Osteocyte (in vitro differentiated cells): ENCODE measurements around the gene MOB3B. TPM values are rescaled to one million over a fixed set of nuclear protein-coding genes. Genes with fewer than 3 reads are reported as not detected.
A peak's percentile ranks its signal among the peaks of the same experiment; 100 is the strongest.

ENCODE experiments used
- DNase-seq: peaks from one replicate; pipeline ENCODE4 v3.0.0; 2021; ENCODE audit warnings: mixed read lengths; ENCODE audit not compliant: unreplicated experiment; ENCODE audit errors: extremely low spot score
- H3K27ac Mint-ChIP-seq: one replicate; pipeline ENCODE4 v1.8.0; 2021; ENCODE audit warnings: mild to moderate bottlenecking, mixed read lengths; ENCODE audit not compliant: unreplicated experiment
- H3K27me3 Mint-ChIP-seq: one replicate; pipeline ENCODE4 v1.8.0; 2021; ENCODE audit warnings: mixed read lengths; ENCODE audit not compliant: unreplicated experiment
- H3K36me3 Mint-ChIP-seq: one replicate; pipeline ENCODE4 v1.8.0; 2021; ENCODE audit warnings: mixed read lengths; ENCODE audit not compliant: unreplicated experiment
- H3K4me1 Mint-ChIP-seq: one replicate; pipeline ENCODE4 v1.8.0; 2021; ENCODE audit warnings: mixed read lengths; ENCODE audit not compliant: unreplicated experiment
- H3K4me3 Mint-ChIP-seq: one replicate; pipeline ENCODE4 v1.8.0; 2021; ENCODE audit warnings: mild to moderate bottlenecking, moderate library complexity, mixed read lengths; ENCODE audit not compliant: unreplicated experiment
- H3K9me3 Mint-ChIP-seq: one replicate; pipeline ENCODE4 v1.8.0; 2021; ENCODE audit warnings: mixed read lengths; ENCODE audit not compliant: unreplicated experiment
- CTCF ChIP-seq: fragments of 200-600 bp; sonication (generic); IDR thresholded peaks from 2 replicates; pipeline ENCODE4 v1.5.0; 2021; ENCODE audit warnings: antibody characterized with exemption, mild to moderate bottlenecking, moderate library complexity
- total RNA-seq: library from RNA; stranded (reverse); gene quantifications from 2 replicates; pipeline ENCODE4 v1.2.1, GENCODE V29; 2021

MOB3B gene
- total RNA-seq, 1 donor from 2014 or later, result 7.6 TPM

- Mint-ChIP-seq H3K4me1 (peaks cover 18% of the 10 kb centered on the region), H3K27ac (no peak overlapping the region), H3K9me3 (no peaks in the 10 kb centered on the region), H3K27me3 (peaks cover 14% of the 10 kb centered on the region), H3K36me3 (no peaks in the 10 kb centered on the region), H3K4me3 (no peak overlapping the region)
- no peak for TF ChIP-seq CTCF
- DNase-seq, result no peak
Measured at GRCh38 chr9:27534131-27534530, 4.5 kb upstream of the MOB3B start.

GRCh38 chr9:27533311-27533710 is 3.7 kb upstream of the MOB3B start:
- no peaks in the 10 kb centered on the region for H3K9me3 Mint-ChIP-seq
- H3K36me3 Mint-ChIP-seq, result no peaks in the 10 kb centered on the region
- peaks cover 16% of the 10 kb centered on the region for H3K4me1 Mint-ChIP-seq
- DNase-seq, result no peak
- H3K4me3 Mint-ChIP-seq, result no peak overlapping the region
- no peak overlapping the region for H3K27ac Mint-ChIP-seq
- TF ChIP-seq CTCF, result no peak
- H3K27me3 Mint-ChIP-seq, result peaks cover 16% of the 10 kb centered on the region

GRCh38 chr9:27532046-27532445 is 2.4 kb upstream of the MOB3B start:
- TF ChIP-seq CTCF, result no peak
- Mint-ChIP-seq H3K36me3 (no peaks in the 10 kb centered on the region), H3K9me3 (no peaks in the 10 kb centered on the region), H3K27ac (no peak overlapping the region), H3K4me3 (no peak overlapping the region), H3K4me1 (peaks cover 22% of the 10 kb centered on the region), H3K27me3 (peaks cover 21% of the 10 kb centered on the region)
- DNase-seq, result no peak

- no peak for DNase-seq
- Mint-ChIP-seq H3K4me1 (peaks cover 20% of the 10 kb centered on the region), H3K27ac (no peak overlapping the region), H3K36me3 (no peaks in the 10 kb centered on the region), H3K9me3 (no peaks in the 10 kb centered on the region), H3K27me3 (peaks cover 29% of the 10 kb centered on the region), H3K4me3 (no peak overlapping the region)
- TF ChIP-seq CTCF, result no peak
Measured at GRCh38 chr9:27530915-27531755, 1.5 kb upstream of the MOB3B start.

GRCh38 chr9:27528886-27529315 is 713 bp downstream of the MOB3B start:
- no peaks in the 10 kb centered on the region for H3K9me3 Mint-ChIP-seq
- no peak for DNase-seq
- peaks cover 3% of the 10 kb centered on the region for H3K36me3 Mint-ChIP-seq
- H3K27me3 Mint-ChIP-seq, result peaks cover 44% of the 10 kb centered on the region
- peak overlapping the region; percentile 78 for H3K27ac Mint-ChIP-seq
- H3K4me1 Mint-ChIP-seq, result peaks cover 20% of the 10 kb centered on the region
- H3K4me3 Mint-ChIP-seq, result peak overlapping the region; percentile 89
- TF ChIP-seq CTCF, result no peak
